ENCODE data around the gene ZNF420.

DNA sequence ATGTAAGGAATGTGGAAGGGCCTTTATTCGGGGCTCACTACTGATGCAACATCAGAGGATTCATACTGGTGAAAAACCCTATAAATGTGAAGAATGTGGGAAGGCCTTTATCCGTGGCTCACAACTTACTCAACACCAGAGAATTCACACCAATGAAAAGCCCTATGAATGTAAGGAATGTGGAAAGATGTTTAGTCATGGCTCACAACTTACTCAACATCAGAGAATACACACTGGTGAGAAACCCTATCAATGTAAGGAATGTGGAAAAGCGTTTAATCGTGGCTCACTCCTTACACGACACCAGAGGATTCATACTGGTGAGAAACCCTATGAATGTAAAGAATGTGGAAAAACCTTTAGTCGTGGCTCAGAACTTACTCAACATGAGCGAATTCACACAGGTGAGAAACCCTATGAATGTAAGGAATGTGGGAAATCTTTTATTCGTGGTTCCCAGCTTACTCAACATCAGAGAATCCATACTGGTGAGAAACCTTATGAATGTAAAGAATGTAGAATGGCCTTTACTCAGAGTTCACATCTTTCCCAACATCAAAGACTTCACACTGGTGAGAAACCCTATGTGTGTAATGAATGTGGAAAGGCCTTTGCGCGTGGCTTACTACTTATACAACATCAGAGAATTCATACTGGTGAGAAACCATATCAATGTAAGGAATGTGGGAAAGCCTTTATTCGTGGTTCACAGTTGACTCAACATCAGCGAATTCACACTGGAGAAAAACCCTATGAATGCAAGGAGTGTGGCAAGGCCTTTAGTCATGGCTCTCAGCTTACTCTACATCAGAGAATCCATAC is 50.0 kb downstream of the ZNF420 start:
- TF ChIP-seq, protein P1, sequence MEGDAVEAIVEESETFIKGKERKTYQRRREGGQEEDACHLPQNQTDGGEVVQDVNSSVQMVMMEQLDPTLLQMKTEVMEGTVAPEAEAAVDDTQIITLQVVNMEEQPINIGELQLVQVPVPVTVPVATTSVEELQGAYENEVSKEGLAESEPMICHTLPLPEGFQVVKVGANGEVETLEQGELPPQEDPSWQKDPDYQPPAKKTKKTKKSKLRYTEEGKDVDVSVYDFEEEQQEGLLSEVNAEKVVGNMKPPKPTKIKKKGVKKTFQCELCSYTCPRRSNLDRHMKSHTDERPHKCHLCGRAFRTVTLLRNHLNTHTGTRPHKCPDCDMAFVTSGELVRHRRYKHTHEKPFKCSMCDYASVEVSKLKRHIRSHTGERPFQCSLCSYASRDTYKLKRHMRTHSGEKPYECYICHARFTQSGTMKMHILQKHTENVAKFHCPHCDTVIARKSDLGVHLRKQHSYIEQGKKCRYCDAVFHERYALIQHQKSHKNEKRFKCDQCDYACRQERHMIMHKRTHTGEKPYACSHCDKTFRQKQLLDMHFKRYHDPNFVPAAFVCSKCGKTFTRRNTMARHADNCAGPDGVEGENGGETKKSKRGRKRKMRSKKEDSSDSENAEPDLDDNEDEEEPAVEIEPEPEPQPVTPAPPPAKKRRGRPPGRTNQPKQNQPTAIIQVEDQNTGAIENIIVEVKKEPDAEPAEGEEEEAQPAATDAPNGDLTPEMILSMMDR (IDR thresholded peaks at IDR 0.05; ENCODE audit: low read depth, low read length, missing input control) = no peak
- TF ChIP-seq MAX (IDR thresholded peaks at IDR 0.05) (no peak), TAF1 (conservative IDR thresholded peaks at IDR 0.05) (no peak)

Measured in liver (tissue), 3 donors.